PC-9 (cell line): ENCODE results near the gene RNASE8. TPM values are rescaled to one million over a fixed set of nuclear protein-coding genes. Genes with fewer than 3 reads are reported as not detected.

Experiments used
- BruUV-seq: library from RNA; stranded (reverse); fragments of 400-500 nt; replicated peaks from 2 replicates; lab custom pipeline; 2021; lab: Mats Ljungman, UMichigan
- CTCF ChIA-PET: fragments of 300-600 bp; sonication (Branson Sonifier 250); formaldehyde crosslinking; loops from one replicate; lab custom pipeline; 2022; ENCODE audit warnings: antibody characterized with exemption; lab: Charles Lee
- POLR2A ChIA-PET: fragments of 300-600 bp; sonication (Branson Sonifier 250); formaldehyde crosslinking; loops from one replicate; lab custom pipeline; 2022; ENCODE audit warnings: antibody characterized with exemption; ENCODE audit not compliant: unreplicated experiment; lab: Charles Lee
- DNase-seq, 2 experiments: peaks; one replicate each; pipeline versions ENCODE4 v3.0.0 to v3.0.0-alpha.2; 2015 to 2022; ENCODE audit warnings: mixed read lengths in 1 of 2
- H2AFZ ChIP-seq: fragments of 200-600 bp; sonication (generic); 2 replicates; pipeline ENCODE4 v1.8.1; 2017; ENCODE audit warnings: antibody characterized with exemption
- H3F3A ChIP-seq: fragments of 200-600 bp; sonication (generic); 2 replicates; pipeline ENCODE4 v1.8.1; 2017; ENCODE audit warnings: antibody characterized with exemption, mild to moderate bottlenecking, low read depth; ENCODE audit not compliant: insufficient read depth
- H3K27ac ChIP-seq: fragments of 200-600 bp; sonication (generic); 2 replicates; pipeline ENCODE4 v1.6.1; 2016; ENCODE audit warnings: mixed run types
- H3K27me3 ChIP-seq: fragments of 200-600 bp; sonication (generic); 2 replicates; pipeline ENCODE4 v1.6.1; 2016; ENCODE audit warnings: low read depth, mixed run types; ENCODE audit not compliant: insufficient read depth
- H3K36me3 ChIP-seq: fragments of 200-600 bp; sonication (generic); 2 replicates; pipeline ENCODE4 v1.6.1; 2016; ENCODE audit warnings: low read depth, mixed run types
- H3K4me1 ChIP-seq: fragments of 200-600 bp; sonication (generic); replicated peaks from 2 replicates; pipeline ENCODE4 v1.6.1; 2016; ENCODE audit warnings: mixed run types; ENCODE audit not compliant: insufficient read depth
- H3K4me2 ChIP-seq: fragments of 200-600 bp; sonication (generic); 2 replicates; pipeline ENCODE4 v1.6.1; 2017; ENCODE audit warnings: mixed run types
- H3K4me3 ChIP-seq: fragments of 200-600 bp; sonication (generic); 2 replicates; pipeline ENCODE4 v1.6.1; 2016; ENCODE audit warnings: mixed run types
- H3K79me2 ChIP-seq: fragments of 200-600 bp; sonication (generic); 2 replicates; pipeline ENCODE4 v1.6.1; 2017; ENCODE audit warnings: low read depth, mixed run types
- H3K9me2 ChIP-seq: fragments of 200-600 bp; sonication (generic); 2 replicates; pipeline ENCODE4 v1.8.1; 2017; ENCODE audit warnings: mild to moderate bottlenecking; ENCODE audit not compliant: insufficient read depth
- H3K9me3 ChIP-seq: fragments of 200-600 bp; sonication (generic); 2 replicates; pipeline ENCODE4 v1.8.1; 2016; ENCODE audit warnings: low read depth; ENCODE audit not compliant: insufficient read depth
- H4K20me1 ChIP-seq: fragments of 200-600 bp; sonication (generic); 2 replicates; pipeline ENCODE4 v1.8.1; 2017; ENCODE audit not compliant: insufficient read depth
- CTCF ChIP-seq: fragments of 200-600 bp; sonication (generic); conservative IDR thresholded peaks from 2 replicates; pipeline ENCODE4 v1.6.1; 2017; ENCODE audit warnings: mixed run types, antibody characterized with exemption, mild to moderate bottlenecking, moderate library complexity
- EZH2 ChIP-seq: fragments of 200-600 bp; sonication (generic); IDR thresholded peaks from 2 replicates; pipeline ENCODE4 v1.8.0; 2017; ENCODE audit warnings: antibody characterized with exemption, low read depth
- intact Hi-C: fragments of 100-400 bp; cut with micrococcal nuclease; formaldehyde crosslinking; loops from one replicate; pipeline ENCODE4 v1.10.0; 2022; ENCODE audit not compliant: unreplicated experiment
- total RNA-seq: library from RNA; stranded (reverse); gene quantifications from 2 replicates; pipeline ENCODE4 v1.2.3, GENCODE V29; 2021

Gene RNASE8
- total RNA-seq, 1 experiment from 2014 or later: not detected

DNA sequence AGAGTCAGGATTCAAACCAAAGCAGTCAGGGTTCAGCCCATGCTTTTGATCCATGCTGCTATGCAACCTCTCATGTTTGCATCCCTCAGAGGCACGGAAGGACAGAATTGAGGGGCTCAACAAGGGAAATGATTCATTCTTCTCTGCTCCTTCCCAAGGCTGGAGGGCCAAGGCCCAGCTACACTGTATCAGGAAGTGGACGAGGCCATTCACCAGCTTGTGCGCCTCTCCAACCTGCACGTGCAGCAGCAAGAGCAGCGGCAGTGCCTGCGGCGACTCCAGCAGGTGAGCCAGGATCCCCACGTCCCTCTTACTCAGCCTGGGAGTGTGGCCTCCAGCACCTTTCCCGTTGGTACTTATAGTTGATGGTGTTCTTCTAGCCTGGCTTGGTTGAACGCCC lies 21.1 kb downstream of the RNASE8 start:
- DNase-seq: no peak
- H4K20me1 ChIP-seq: no peaks in the 10 kb centered on the region
- POLR2A ChIA-PET: no interaction called here
- H3K27ac ChIP-seq: no peak overlapping the region
- no peaks in the 10 kb centered on the region for H3K36me3 ChIP-seq
- no peak overlapping the region for H2AFZ ChIP-seq
- intact Hi-C loops: no loop called here
- BruUV-seq: no TSS peak
- H3K79me2 ChIP-seq: no peaks in the 10 kb centered on the region
- TF ChIP-seq EZH2: no peak
- no peak for TF ChIP-seq CTCF
- no peak overlapping the region for H3K4me2 ChIP-seq
- no peaks in the 10 kb centered on the region for H3K9me2 ChIP-seq
- H3K27me3 ChIP-seq: no peaks in the 10 kb centered on the region
- no peak overlapping the region for H3K4me3 ChIP-seq
- CTCF ChIA-PET: interaction anchor here (0.6 kb wide), 1 partner anchor 12 kb away, joined by 4 read pairs; no protein-coding TSS in a partner anchor
- H3F3A ChIP-seq: no peaks in the 10 kb centered on the region
- H3K9me3 ChIP-seq: no peaks in the 10 kb centered on the region
- no peaks in the 10 kb centered on the region for H3K4me1 ChIP-seq

DNA sequence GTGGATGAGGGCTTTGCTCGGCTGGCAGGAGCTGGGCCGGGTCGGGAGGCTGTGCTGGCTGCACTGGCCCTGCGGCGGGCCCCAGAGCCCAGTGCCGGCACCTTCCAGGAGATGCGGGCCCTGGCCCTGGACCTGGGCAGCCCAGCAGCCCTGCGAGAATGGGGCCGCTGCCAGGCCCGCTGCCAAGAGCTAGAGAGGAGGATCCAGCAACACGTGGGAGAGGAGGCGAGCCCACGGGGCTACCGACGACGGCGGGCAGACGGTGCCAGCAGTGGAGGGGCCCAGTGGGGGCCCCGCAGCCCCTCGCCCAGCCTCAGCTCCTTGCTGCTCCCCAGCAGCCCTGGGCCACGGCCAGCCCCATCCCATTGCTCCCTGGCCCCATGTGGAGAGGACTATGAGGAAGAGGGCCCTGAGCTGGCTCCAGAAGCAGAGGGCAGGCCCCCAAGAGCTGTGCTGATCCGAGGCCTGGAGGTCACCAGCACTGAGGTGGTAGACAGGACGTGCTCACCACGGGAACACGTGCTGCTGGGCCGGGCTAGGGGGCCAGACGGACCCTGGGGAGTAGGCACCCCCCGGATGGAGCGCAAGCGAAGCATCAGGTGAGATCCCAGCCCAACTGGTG lies 24.0 kb downstream of the RNASE8 start:
- H3K27ac ChIP-seq: no peak overlapping the region
- no peaks in the 10 kb centered on the region for H4K20me1 ChIP-seq
- H3K4me2 ChIP-seq: no peak overlapping the region
- no peaks in the 10 kb centered on the region for H3K79me2 ChIP-seq
- no TSS peak for BruUV-seq
- POLR2A ChIA-PET: no interaction called here
- intact Hi-C loops: no loop called here
- TF ChIP-seq CTCF (no peak), EZH2 (no peak)
- no peaks in the 10 kb centered on the region for H3K36me3 ChIP-seq
- H3F3A ChIP-seq: no peaks in the 10 kb centered on the region
- DNase-seq: no peak
- H3K9me3 ChIP-seq: no peaks in the 10 kb centered on the region
- no peak overlapping the region for H2AFZ ChIP-seq
- no peaks in the 10 kb centered on the region for H3K4me1 ChIP-seq
- CTCF ChIA-PET: no interaction called here
- H3K4me3 ChIP-seq: no peak overlapping the region
- H3K9me2 ChIP-seq: no peaks in the 10 kb centered on the region
- H3K27me3 ChIP-seq: no peaks in the 10 kb centered on the region

GRCh38 chr14:21083565-21084325 lies 26.1 kb downstream of the RNASE8 start:
- Histone ChIP-seq H3K4me3 (no peak overlapping the region), H3K4me2 (no peak overlapping the region), H3K4me1 (no peaks in the 10 kb centered on the region), H3K79me2 (no peaks in the 10 kb centered on the region), H2AFZ (no peak overlapping the region), H3F3A (no peaks in the 10 kb centered on the region), H3K27ac (no peak overlapping the region), H4K20me1 (no peaks in the 10 kb centered on the region), H3K9me3 (no peaks in the 10 kb centered on the region), H3K27me3 (no peaks in the 10 kb centered on the region), H3K36me3 (no peaks in the 10 kb centered on the region), H3K9me2 (no peaks in the 10 kb centered on the region)
- POLR2A ChIA-PET: no interaction called here
- no TSS peak for BruUV-seq
- intact Hi-C loops: no loop called here
- CTCF ChIA-PET: no interaction called here
- no peak for DNase-seq
- TF ChIP-seq EZH2: no peak
